GM21723 (cell line): ENCODE data around the gene CYP20A1.
"Not testable (repeated sequence)": the region's sequence is repeated elsewhere in the genome, so short reads cannot be mapped to it uniquely, and the experiment has no call there.

ENCODE experiments used
- ATAC-seq: cut with Tn5 transposase; IDR thresholded peaks from one replicate; pipeline ENCODE4 v1.9.1; 2021; ENCODE audit warnings: mild to moderate bottlenecking, moderate library complexity; ENCODE audit not compliant: unreplicated experiment

CYP20A1 gene, protein sequence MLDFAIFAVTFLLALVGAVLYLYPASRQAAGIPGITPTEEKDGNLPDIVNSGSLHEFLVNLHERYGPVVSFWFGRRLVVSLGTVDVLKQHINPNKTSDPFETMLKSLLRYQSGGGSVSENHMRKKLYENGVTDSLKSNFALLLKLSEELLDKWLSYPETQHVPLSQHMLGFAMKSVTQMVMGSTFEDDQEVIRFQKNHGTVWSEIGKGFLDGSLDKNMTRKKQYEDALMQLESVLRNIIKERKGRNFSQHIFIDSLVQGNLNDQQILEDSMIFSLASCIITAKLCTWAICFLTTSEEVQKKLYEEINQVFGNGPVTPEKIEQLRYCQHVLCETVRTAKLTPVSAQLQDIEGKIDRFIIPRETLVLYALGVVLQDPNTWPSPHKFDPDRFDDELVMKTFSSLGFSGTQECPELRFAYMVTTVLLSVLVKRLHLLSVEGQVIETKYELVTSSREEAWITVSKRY

DNA sequence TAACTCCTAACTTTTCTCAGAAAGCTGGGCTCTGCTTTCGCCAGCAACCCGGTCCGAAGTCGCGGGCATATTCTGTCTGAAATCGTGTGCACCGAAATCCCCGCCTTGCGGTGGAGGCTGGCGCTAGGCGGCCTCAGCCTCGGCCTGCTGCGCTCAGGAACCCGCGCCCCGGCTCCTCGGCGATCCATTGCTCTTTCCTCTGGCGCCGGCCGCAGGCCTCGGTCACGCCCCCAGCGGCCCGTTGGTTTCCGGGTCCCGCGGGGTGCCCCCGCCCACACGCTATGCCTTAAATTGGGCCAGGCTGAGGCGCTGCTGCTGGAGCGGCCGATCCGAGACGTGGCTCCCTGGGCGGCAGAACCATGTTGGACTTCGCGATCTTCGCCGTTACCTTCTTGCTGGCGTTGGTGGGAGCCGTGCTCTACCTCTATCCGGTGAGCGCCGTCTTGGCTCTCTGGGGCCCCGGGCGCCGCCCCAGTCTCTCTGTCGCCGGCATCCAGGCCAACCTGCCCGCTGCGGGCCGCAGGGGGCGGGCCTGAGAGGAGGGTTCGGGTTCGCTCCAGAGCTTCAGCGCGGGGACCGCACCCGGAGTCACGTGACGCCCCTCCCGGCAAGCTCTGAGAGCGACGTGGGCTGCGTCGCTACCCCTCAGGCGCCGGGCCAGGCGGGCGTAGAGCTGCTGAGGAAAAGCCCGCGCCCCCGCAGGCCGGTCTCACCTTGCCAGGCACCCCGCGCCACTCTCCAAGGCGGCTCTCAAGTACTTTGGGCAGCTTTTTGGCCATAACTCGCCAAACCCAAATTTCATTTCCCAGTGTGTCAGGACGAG is at the start of gene CYP20A1:
TSS of gene CYP20A1 (plus strand) at position 315 of the 823 bp plus-strand sequence. CDS start at position 360, 45 bp downstream.
- ATAC-seq: peak; percentile 90

DNA sequence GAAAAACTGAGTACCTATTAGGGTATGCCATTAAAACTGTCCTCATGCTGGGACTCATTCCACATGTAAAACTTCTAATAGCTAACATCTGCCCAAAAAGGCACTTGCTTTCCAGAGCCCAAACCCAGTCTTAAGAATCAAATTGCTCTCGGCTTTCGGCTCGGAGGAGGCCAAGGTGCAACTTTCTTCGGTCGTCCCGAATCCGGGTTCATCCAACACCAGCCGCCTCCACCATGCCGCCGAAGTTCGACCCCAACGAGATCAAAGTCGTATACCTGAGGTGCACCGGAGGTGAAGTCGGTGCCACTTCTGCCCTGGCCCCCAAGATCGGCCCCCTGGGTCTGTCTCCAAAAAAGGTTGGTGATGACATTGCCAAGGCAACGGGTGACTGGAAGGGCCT is 48.3 kb upstream of the CYP20A1 start:
- ATAC-seq: not testable (repeated sequence)

DNA sequence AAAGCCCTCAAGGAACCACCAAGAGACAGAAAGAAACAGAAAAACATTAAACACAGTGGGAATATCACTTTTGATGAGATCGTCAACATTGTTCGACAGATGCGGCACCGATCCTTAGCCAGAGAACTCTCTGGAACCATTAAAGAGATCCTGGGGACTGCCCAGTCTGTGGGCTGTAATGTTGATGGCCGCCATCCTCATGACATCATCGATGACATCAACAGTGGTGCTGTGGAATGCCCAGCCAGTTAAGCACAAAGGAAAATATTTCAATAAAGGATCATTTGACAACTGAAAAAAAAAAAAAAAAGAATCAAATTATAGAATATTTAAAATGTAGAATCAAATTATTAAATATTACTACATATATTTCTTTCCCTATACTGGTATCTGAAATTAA is 47.8 kb upstream of the CYP20A1 start:
- not testable (repeated sequence) for ATAC-seq

DNA sequence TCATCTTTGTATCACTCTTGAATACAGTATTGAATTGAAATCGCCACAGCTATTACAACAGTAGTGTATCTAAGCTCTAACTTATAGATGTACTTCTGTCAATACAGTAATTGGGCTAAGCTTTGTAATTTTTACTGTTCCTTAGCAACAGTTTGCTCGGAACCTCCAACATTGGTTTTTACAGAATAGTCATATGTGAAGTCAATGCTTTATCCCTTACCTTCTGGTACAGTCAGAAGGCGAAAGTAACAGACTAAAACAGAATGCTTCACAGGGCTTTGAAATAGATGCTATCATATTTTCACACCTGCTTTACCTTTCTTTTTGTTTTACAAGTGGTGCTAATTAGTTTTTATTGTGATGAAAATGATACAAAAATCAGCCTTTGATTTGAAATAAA is 46.9 kb upstream of the CYP20A1 start:
- ATAC-seq: no peak

DNA sequence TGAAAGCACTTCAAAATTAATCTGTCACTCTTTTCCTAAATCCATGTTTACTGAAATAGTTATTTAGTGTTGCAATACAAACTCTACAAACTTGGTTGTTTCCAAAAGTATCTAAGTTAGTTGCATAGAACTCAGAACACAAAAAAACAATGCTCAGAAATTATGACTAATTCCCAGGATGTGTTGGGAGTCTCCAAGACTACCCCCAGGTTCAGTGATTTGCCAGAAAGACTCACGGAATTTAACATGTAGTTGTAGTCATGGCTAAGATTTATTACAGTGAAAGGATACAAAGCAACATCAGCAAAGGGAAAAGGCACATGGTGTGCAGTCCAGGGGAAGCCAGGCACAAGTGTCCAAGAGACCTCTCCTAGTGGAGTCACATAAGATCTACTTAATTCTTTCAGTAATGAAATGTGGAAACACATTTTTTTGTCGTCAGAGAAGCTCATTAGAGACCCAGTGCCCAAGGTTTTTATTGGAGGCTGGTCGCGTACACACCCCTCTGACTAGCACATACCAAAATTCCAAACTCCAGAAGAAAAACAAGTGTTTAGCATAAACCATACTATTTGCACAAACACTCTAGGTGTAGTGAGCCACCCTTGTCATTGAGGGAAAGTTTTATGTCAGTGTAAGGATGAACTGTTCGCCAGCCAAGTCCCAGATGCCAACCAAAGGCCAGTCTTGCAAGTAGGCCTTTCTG is 43.3 kb upstream of the CYP20A1 start:
- no peak for ATAC-seq

DNA sequence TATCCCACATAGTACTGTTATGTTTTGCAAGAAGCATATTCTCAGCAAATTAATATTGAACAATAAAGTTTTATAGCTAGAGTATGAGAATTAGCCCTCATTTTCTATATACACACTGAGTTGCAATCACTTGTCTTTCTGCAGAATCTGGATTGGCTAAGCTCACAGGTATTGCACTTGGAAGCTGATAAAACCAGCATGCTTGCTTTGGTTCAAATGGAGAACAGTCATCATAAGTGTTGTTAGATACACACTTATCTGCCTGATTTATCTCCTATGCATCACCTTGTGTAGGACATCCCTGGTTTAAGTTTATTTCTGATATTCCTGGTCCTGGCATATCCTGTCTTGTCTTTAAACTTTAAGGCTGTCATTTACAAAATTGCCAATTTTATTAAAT is 38.0 kb upstream of the CYP20A1 start:
- ATAC-seq: no peak

DNA sequence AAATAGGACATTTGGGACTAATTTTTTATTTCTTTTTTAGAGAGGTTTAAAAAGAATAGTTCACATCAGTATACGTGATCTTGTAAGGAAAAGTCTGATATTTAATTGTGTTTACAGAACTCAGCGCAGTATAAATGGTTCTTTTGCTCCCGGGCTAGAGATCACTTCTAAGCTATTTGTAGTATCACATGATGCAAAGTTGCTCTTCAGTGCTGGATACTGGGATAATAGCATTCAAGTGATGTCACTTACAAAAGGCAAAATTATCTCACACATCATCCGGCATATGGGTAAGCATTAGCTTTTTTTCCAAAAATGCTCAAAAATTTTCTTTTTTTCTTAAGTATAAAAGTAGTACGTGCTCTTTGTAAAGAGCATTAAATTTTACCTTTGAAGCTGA is 37.4 kb upstream of the CYP20A1 start:
- no peak for ATAC-seq

DNA sequence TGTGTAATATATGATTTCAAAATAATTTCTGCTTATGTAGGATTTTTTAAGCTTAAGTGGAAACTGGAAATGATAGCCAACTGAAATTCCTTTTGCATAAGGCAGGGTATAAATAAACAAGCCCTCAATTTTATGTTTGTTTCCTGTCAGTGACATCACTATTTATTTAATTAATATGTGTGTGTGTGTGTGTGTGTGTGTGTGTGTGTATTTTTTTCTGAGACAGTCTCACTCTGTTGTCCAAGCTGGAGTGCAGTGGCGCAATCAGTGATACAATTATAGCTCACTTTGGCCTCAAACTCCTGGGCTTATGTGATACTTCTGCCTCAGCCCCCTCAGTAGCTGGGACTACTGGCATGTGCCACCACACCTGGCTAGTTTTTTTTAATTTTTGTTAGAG is 29.3 kb upstream of the CYP20A1 start:
- ATAC-seq: no peak

DNA sequence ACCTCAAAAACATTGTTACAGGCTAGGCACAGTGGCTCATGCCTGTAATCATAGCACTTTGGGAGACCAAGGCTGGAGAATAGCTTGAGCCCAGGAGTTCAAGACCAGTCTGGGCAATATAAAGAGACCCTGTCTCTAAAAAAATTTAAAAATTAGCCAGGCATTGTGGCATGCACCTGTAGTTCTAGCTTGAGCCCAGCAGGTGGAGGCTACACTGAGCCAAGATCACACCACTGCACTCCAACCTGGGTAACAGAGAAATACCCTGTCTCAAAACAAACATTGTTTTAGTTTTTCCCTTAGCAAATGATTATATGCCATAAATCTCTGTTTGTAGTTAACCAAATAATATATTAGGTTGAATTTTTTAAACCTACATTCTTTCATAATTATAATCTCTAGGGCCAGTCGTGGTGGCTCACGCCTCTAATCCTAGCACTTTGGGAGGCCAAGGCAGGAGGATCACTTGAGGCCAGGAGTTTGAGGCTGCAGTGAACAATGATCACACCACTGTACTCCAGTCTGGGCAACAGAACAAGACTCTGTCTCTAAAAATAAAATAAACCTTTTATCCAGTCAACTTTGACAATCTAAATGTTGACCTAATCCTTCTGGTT is 13.3 kb upstream of the CYP20A1 start:
- peak; percentile 67 for ATAC-seq

DNA sequence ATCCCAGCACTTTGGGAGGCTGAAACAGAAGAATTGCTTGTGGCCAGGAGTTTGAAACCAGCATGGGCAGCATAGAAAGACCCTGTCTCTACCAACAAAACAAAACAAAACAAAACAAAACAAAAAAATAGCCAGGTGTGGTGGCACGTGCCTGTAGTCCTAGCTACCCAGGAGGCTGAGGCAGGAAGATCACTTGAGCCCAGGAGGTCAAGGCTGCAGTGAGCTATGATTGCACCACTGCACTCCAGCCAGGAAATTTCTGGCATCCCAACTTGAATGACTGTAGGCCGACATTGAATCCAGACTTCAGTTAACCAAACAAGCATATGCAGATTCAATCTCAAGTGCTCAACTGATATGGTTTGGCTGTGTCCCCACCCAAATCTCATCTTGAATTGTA is 9.1 kb upstream of the CYP20A1 start:
- not testable (repeated sequence) for ATAC-seq

DNA sequence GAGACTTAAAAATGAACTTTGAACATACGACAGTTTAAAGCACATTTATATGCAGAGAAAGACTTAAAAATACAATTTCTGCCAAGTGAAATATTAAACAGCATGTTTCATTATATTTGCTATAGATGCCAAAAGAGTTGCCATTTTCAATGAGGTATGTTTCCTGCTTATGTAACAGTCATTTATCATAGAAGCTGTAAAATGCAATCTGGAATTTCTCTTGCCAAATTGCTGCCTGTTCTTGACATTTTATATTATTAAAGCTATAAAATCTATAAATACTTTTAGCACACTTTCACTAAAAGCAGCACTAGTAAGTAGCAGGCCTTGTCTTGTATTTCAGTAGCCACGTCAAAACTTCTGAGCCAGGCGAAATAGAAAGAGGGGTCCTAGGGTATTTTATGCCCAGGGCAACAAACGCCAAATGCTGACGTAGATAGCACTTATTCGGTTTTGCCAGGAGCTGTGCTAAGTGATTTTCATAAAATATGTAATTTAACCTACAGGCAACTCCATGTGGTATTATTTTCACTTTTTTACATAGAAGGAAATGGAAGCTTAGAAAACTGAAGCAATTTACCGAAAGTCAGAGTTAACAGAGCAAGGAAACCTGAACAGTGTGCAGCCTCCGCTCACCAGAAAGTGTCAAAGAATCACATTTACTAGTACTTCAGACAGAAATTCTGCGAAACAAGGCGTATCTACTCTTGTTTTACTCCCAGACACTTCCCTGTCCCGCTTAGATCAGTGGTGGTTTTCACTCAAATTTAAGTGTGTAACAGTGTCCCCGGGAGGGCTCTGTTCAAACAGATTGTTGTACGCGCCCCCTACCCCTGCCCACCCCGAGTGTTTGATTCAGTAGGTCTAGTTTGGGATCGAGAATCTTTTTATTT is 1.2 kb upstream of the CYP20A1 start:
- no peak for ATAC-seq

DNA sequence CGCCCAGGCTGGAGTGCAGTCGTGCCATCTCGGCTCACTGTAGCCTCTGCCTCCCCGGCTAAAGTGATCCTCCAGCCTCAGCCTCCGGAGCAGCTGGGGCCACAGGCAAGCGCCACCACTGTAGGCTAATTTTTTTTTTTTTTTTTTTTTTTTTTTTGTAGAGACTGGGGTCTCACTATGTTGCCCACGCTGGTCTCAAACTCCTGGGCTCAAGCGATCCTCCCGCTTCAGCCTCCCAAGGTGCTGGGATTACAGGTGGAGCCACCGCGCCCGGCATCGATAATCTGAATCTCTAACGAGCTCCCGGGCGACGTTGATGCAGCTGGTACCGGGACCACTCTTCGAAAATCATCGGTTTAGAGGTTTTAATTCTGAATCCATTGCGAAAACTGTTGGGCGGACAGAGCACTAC is 520 bp upstream of the CYP20A1 start:
- peak; percentile 0 for ATAC-seq

DNA sequence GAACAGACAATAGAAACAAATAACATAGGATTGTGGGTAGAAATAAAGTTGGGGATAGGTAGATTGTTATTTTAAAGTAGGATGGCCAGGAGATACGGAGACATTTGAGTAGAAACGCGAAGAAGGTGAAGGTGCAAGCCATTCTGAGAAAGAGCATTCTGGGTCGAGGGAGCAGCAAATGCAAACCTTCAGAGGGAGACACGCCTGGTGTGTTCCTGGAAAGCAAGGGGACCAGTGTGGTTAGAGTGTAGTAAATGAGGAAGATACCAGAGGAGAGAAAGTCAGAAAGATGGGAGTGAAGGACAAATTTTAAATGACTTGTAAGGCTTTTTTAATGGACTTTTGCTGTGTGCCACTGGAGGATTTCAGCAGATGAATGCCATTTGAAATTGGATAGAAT is 1.7 kb downstream of the CYP20A1 start:
- no peak for ATAC-seq

DNA sequence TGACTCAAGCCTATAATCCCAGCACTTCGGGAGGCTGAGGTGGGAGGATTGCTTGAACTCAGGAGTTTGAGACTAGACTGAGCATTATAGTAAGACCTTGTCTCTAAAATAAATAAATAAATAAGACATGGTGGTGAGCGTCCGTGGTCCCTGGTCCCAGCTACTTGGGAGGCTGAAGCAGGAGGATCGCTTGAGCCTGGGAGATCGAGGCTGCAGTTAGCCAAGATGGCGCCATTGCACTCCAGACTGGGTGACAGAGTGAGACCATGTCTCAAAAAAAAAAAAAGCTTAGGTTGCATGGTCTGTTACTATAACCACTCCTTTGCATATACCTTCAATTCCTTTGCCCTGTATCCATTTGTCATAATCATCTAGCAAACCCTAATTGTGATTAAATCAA is 3.7 kb downstream of the CYP20A1 start:
- ATAC-seq: no peak

DNA sequence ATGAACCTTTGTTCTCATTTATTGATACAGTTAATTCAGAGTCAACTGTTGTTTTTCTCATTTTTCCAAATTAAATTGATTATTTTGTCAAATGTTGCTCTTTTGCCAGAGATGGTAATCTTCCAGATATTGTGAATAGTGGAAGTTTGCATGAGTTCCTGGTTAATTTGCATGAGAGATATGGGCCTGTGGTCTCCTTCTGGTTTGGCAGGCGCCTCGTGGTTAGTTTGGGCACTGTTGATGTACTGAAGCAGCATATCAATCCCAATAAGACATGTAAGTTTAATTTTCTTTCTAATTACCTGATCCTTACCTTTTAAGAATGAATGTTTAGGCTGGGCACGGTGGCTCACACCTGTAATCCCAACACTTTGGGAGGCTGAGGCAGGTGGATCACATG is 7.8 kb downstream of the CYP20A1 start:
- ATAC-seq: no peak

DNA sequence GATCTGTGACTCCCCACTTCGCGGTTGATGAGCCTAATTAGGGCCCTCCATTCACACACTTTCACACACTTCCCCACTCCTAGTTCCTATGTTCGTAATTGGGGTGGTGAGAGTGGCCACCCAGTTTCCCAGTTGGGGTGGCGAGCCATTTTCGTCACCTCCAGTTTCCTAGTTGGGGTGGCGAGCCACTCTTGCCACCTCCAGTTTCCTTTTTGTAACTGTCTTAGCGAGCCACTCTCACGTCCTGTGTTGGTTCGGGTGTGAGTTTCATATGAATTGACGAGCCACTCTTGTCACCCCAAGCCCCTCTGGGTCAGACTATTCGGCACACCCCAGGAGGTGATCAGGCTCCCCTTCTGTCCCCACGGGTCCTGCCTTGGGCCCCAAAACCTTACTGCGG is 14.0 kb downstream of the CYP20A1 start:
- ATAC-seq: no peak

DNA sequence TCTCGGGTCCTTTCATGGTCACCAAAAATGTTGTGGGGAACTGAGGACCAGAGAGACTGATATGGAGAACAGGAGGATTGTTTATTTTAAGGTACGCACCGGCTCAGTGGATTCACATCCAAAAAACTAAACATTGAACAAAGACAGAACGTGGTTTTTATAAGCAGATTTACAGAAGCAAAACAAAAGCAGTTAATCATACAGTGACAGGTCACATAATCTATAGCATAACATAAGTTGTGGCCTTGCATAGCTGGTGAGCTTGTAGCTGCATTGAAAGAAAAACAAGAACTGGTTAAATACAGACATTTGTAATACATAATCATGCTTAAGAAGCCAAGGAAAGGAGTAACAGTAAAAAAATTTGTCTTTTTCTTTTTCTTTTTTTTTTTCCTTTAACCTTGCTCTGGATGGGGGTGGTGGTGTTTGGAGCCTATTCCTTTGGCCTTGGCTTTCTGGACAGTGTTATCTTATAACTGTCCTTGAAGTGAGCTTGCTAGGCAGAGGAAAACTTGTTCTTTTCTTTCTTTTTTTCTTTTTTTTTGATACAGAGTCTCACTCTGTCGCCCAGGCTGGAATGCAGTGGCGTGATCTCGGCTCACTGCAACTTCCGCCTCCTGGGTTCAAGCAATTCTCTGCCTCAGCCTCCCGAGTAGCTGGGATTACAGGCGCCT is 14.7 kb downstream of the CYP20A1 start:
- not testable (repeated sequence) for ATAC-seq

DNA sequence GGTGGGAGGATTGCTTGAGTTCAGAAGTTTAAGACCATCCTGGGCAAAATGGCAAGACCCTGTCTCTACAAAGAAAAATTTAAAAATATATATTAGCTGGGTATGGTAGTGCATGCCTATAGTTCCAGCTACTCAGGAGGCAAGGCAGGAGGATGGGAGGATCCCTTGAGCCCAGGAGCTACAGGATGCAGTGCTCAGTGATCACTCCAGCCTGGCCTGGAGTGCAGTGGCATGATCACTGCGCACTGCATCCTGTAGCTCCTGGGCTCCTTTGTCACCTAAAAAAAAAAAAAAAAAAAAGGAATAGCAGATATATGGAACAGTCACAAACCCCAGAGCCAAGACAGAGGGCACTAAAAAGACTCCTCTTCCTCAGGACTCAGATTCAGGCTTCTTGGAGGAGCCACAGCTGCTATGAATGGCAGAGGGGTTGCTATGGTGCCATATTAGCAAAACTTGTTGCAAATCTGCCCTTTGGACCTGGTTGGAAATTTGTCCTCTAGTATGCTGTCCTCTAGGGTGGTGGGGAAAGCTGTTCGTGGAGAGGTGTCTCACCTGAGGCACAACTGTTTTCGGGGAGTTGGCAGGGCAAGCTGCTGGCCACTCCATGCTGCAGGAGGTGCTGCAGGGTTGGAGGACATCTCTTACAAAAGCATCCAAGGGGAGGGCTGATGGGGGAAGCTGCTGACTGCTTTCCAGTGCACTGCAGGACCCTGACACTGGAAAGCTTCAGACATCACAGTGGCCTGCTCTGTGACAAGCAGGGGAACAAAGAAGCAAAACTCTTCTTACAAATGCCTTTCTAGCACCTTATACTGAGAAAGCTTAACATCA is 22.7 kb downstream of the CYP20A1 start:
- ATAC-seq: no peak
